H1 (cell line): Measurements from ENCODE around the gene MAD2L2. TPM values are rescaled to one million over a fixed set of nuclear protein-coding genes. Genes with fewer than 3 reads are reported as not detected.

Source experiments
- CTCF ChIA-PET: fragments of 300-600 bp; sonication (Branson Sonifier 250); formaldehyde crosslinking; loops from one replicate; lab custom pipeline; 2021; ENCODE audit not compliant: partially characterized antibody; lab: Charles Lee
- POLR2A ChIA-PET: fragments of 300-600 bp; sonication (Branson Sonifier 250); formaldehyde crosslinking; loops from one replicate; lab custom pipeline; 2021; ENCODE audit warnings: inconsistent platforms; ENCODE audit not compliant: partially characterized antibody; lab: Charles Lee
- DNase-seq, 2 experiments: peaks; one replicate each; pipeline versions ENCODE4 v3.0.0 to v3.0.0-alpha.2; 2010 to 2022; ENCODE audit warnings: low spot score in 2 of 2, low read depth in 1 of 2, mixed read lengths in 1 of 2
- FAIRE-seq: peaks from 2 replicates; lab custom pipeline; 2011; peaks lifted over from hg19 to GRCh38; lab: Jason Lieb, UNC
- H2AFZ ChIP-seq: 2 replicates; pipeline ENCODE4 v1.8.1; 2012; ENCODE audit warnings: low read length, inconsistent platforms
- H2AK5ac ChIP-seq: 2 replicates; pipeline ENCODE4 v1.6.1; 2013; ENCODE audit warnings: low read depth, low read length
- H2BK120ac ChIP-seq: replicated peaks from 2 replicates; pipeline ENCODE3; 2013; ENCODE audit warnings: low read depth, low read length, inconsistent platforms
- H2BK12ac ChIP-seq: 2 replicates; pipeline ENCODE4 v1.6.1; 2013; ENCODE audit warnings: low read depth, low read length
- H2BK15ac ChIP-seq: 2 replicates; pipeline ENCODE4 v1.6.1; 2013; ENCODE audit warnings: low read length
- H2BK20ac ChIP-seq: 2 replicates; pipeline ENCODE4 v1.6.1; 2013; ENCODE audit warnings: low read length
- H2BK5ac ChIP-seq: 2 replicates; pipeline ENCODE4 v1.6.1; 2013; ENCODE audit warnings: low read depth, low read length
- H3K14ac ChIP-seq: 2 replicates; pipeline ENCODE4 v1.6.1; 2013; ENCODE audit warnings: inconsistent platforms; ENCODE audit not compliant: insufficient read length
- H3K18ac ChIP-seq: 2 replicates; pipeline ENCODE4 v1.6.1; 2013; ENCODE audit warnings: low read length; ENCODE audit errors: extremely low read depth
- H3K23ac ChIP-seq: 2 replicates; pipeline ENCODE4 v1.6.1; 2013; ENCODE audit warnings: inconsistent platforms; ENCODE audit not compliant: insufficient read length
- H3K23me2 ChIP-seq: 2 replicates; pipeline ENCODE4 v1.6.1; 2013; ENCODE audit warnings: low read depth, low read length
- H3K27ac ChIP-seq: 2 replicates; pipeline ENCODE4 v1.6.1; 2011; ENCODE audit warnings: low read depth, low read length, inconsistent platforms
- H3K27me3 ChIP-seq, 4 experiments: replicated peaks in 1 of 4; 1 replicate in 1 of 4; 2 replicates in 3 of 4; pipeline versions ENCODE4 v1.6.1 to v1.8.1; 2011 to 2013; ENCODE audit warnings: low read length in 3 of 4, mild to moderate bottlenecking in 3 of 4, inconsistent platforms in 2 of 4, mixed read lengths in 2 of 4, moderate library complexity in 1 of 4; ENCODE audit not compliant: control insufficient read depth in 3 of 4, insufficient read depth in 3 of 4; ENCODE audit errors: extremely low read depth in 1 of 4
- H3K36me3 ChIP-seq, 4 experiments: 2 replicates each; pipeline versions ENCODE4 v1.6.1 to v1.8.1; 2011 to 2013; ENCODE audit warnings: mild to moderate bottlenecking in 4 of 4, low read length in 3 of 4, moderate library complexity in 2 of 4, control low read depth in 1 of 4, inconsistent platforms in 1 of 4; ENCODE audit not compliant: insufficient read depth in 4 of 4, control insufficient read depth in 2 of 4
- H3K4ac ChIP-seq: replicated peaks from 2 replicates; pipeline ENCODE3; 2013; ENCODE audit warnings: low read length, low read depth, mixed read lengths, inconsistent platforms; ENCODE audit not compliant: insufficient read length
- H3K4me1 ChIP-seq, 4 experiments: replicated peaks in 1 of 4; 1 replicate in 1 of 4; 2 replicates in 3 of 4; pipeline versions ENCODE4 v1.6.1 to v1.8.1; 2011 to 2013; ENCODE audit warnings: low read length in 3 of 4, inconsistent platforms in 2 of 4, mixed read lengths in 1 of 4; ENCODE audit not compliant: insufficient read depth in 4 of 4, control insufficient read depth in 3 of 4
- H3K4me2 ChIP-seq, 2 experiments: 2 replicates each; pipeline versions ENCODE4 v1.6.1 to v1.8.1; 2011 to 2013; ENCODE audit warnings: low read depth in 2 of 2, low read length in 2 of 2, control low read depth in 1 of 2, inconsistent platforms in 1 of 2, mild to moderate bottlenecking in 1 of 2; ENCODE audit not compliant: insufficient read depth in 1 of 2
- H3K4me3 ChIP-seq, 4 experiments: fragments of 200-600, 300-600 bp in 1 of 4; sonication (generic), shearing (Covaris generic), sonication (Bioruptor Twin) in 1 of 4; 2 replicates each; pipeline versions ENCODE4 v1.5.1 to v1.8.1; 2011 to 2016; ENCODE audit warnings: low read length in 4 of 4, low read depth in 3 of 4, control low read depth in 2 of 4, inconsistent platforms in 2 of 4, mild to moderate bottlenecking in 2 of 4, mixed read lengths in 1 of 4, moderate library complexity in 1 of 4; ENCODE audit not compliant: insufficient read depth in 2 of 4; ENCODE audit errors: extremely low read depth in 1 of 4
- H3K56ac ChIP-seq: replicated peaks from 2 replicates; pipeline ENCODE3; 2013; ENCODE audit warnings: low read depth, mild to moderate bottlenecking, mixed read lengths, low read length, inconsistent platforms; ENCODE audit not compliant: insufficient read length
- H3K79me1 ChIP-seq: 2 replicates; pipeline ENCODE4 v1.6.1; 2013; ENCODE audit warnings: low read depth, low read length, control low read depth
- H3K79me2 ChIP-seq, 2 experiments: 2 replicates each; pipeline versions ENCODE4 v1.6.1 to v1.8.1; 2012 to 2013; ENCODE audit warnings: low read length in 2 of 2, mild to moderate bottlenecking in 2 of 2, inconsistent platforms in 1 of 2; ENCODE audit not compliant: insufficient read depth in 2 of 2, control insufficient read depth in 1 of 2
- H3K9ac ChIP-seq, 4 experiments: replicated peaks in 1 of 4; 1 replicate in 1 of 4; 2 replicates in 3 of 4; pipeline versions ENCODE4 v1.6.1 to v1.8.1; 2011 to 2013; ENCODE audit warnings: low read depth in 3 of 4, low read length in 3 of 4, control low read depth in 2 of 4, mild to moderate bottlenecking in 2 of 4, moderate library complexity in 2 of 4, inconsistent platforms in 1 of 4; ENCODE audit errors: extremely low read depth in 1 of 4
- H3K9me3 ChIP-seq, 2 experiments: 2 replicates each; pipeline versions ENCODE4 v1.6.1 to v1.8.1; 2012 to 2013; ENCODE audit warnings: mild to moderate bottlenecking in 2 of 2, moderate library complexity in 2 of 2, control low read depth in 1 of 2, inconsistent platforms in 1 of 2, low read depth in 1 of 2, low read length in 1 of 2, mixed read lengths in 1 of 2; ENCODE audit not compliant: insufficient read depth in 2 of 2
- H4K20me1 ChIP-seq, 2 experiments: replicated peaks in 1 of 2; 2 replicates each; pipeline versions ENCODE3 to v1.8.1; 2011 to 2013; ENCODE audit warnings: inconsistent platforms in 2 of 2, low read length in 2 of 2, mild to moderate bottlenecking in 1 of 2; ENCODE audit not compliant: insufficient read depth in 2 of 2, control insufficient read depth in 1 of 2
- H4K5ac ChIP-seq: 2 replicates; pipeline ENCODE4 v1.6.1; 2013; ENCODE audit warnings: low read length, low read depth, mixed read lengths, inconsistent platforms; ENCODE audit not compliant: insufficient read length
- H4K8ac ChIP-seq: 2 replicates; pipeline ENCODE4 v1.8.0; 2013; ENCODE audit warnings: mild to moderate bottlenecking, moderate library complexity, low read length, inconsistent platforms; ENCODE audit not compliant: insufficient read depth; ENCODE audit errors: extremely low read depth
- H4K91ac ChIP-seq: replicated peaks from 2 replicates; pipeline ENCODE3; 2013; ENCODE audit warnings: low read length, mixed read lengths, inconsistent platforms; ENCODE audit not compliant: insufficient read length
- ASH2L ChIP-seq: fragments of 200-600, 300-600 bp; sonication (generic); IDR thresholded peaks from one replicate; pipeline ENCODE4 v1.7.1; 2017; ENCODE audit warnings: low read length
- BRCA1 ChIP-seq: IDR thresholded peaks from 2 replicates; pipeline ENCODE4 v1.6.1; 2012; ENCODE audit warnings: low read depth, low read length, improper control_type of control experiment
- EGR1 ChIP-seq: IDR thresholded peaks from 2 replicates; pipeline ENCODE4 v1.6.1; 2011; ENCODE audit warnings: low read depth, low read length, borderline replicate concordance
- HDAC6 ChIP-seq: IDR thresholded peaks from one replicate; pipeline ENCODE4 v1.7.1; 2012; ENCODE audit warnings: low read depth, mild to moderate bottlenecking, inconsistent platforms, low read length, moderate library complexity
- JUN ChIP-seq: IDR thresholded peaks from 2 replicates; pipeline ENCODE4 v1.6.1; 2011; ENCODE audit warnings: low read depth, mild to moderate bottlenecking, improper control_type of control experiment, low read length
- KDM1A ChIP-seq: fragments of 200-600, 300-600 bp; sonication (generic); IDR thresholded peaks from 2 replicates; pipeline ENCODE4 v1.7.1; 2016; ENCODE audit warnings: mild to moderate bottlenecking, low read length, borderline replicate concordance
- KDM4A ChIP-seq: IDR thresholded peaks from one replicate; pipeline ENCODE4 v1.7.1; 2012; ENCODE audit warnings: low read depth, mild to moderate bottlenecking, moderate library complexity, low read length, inconsistent platforms; ENCODE audit not compliant: severe bottlenecking
- NRF1 ChIP-seq: IDR thresholded peaks from 2 replicates; pipeline ENCODE4 v1.6.1; 2011; ENCODE audit warnings: mild to moderate bottlenecking, low read depth, low read length, improper control_type of control experiment
- POLR2AphosphoS5 ChIP-seq: IDR thresholded peaks from 2 replicates; pipeline ENCODE4 v1.6.1; 2011; ENCODE audit warnings: low read depth, low read length
- SP1 ChIP-seq: IDR thresholded peaks from 2 replicates; pipeline ENCODE4 v1.6.1; 2011; ENCODE audit warnings: low read depth, low read length
- TAF7 ChIP-seq: optimal IDR thresholded peaks from 2 replicates; pipeline ENCODE3; 2011; ENCODE audit warnings: low read depth, mild to moderate bottlenecking, inconsistent platforms, low read length, moderate library complexity, borderline replicate concordance
- TCF12 ChIP-seq: IDR thresholded peaks from 2 replicates; pipeline ENCODE4 v1.6.1; 2011; ENCODE audit warnings: low read depth, mild to moderate bottlenecking, low read length
- YY1 ChIP-seq: IDR thresholded peaks from 2 replicates; pipeline ENCODE4 v1.6.1; 2011; ENCODE audit warnings: low read depth, mild to moderate bottlenecking, low read length
- WGBS, 2 experiments: shearing (Covaris generic) in 1 of 2; methylation state at CpG; one replicate each; pipeline versions ENCODE4 v1.1.6 to v1.1.7; 2013 to 2015; ENCODE audit warnings: low lambda C conversion rate in 2 of 2, mixed read lengths in 2 of 2, inconsistent platforms in 1 of 2, low coverage in 1 of 2, missing lambda C conversion rate in 1 of 2; ENCODE audit not compliant: insufficient replicate concordance in 2 of 2, insufficient coverage in 1 of 2, insufficient read length in 1 of 2; ENCODE audit errors: extremely low coverage in 1 of 2, missing lambda C conversion rate in 1 of 2; 5-methylcytosine and 5-hydroxymethylcytosine counted together
- polyA plus RNA-seq, 7 experiments: library from polyadenylated mRNA; depleted of rRNA in 3 of 7; stranded (reverse) in 5 of 7; unstranded in 2 of 7; fragments of >200 nt in 5 of 7; fragments of 200-250 nt in 2 of 7; gene quantifications; 1 replicate in 5 of 7; 2 replicates in 1 of 7; 4 replicates in 1 of 7; pipeline versions ENCODE4 v1.2.1 to v1.2.3, GENCODE V29; 2011 to 2013; ENCODE audit warnings: missing spikeins in 2 of 7, mixed read lengths in 2 of 7
- total RNA-seq: library from RNA; stranded (reverse); fragmentation: NEBNext Ultra II Directional; extraction: Animal tissue kit (Norgen Biotek cat#: 25700); gene quantifications from 2 replicates; pipeline ENCODE4 v1.2.1, GENCODE V29; 2021

The MAD2L2 gene
- total and polyA plus RNA-seq, 2 of the 8 experiments (the other 6 are each of a cell fraction or from before 2014, with no cell fraction given), result 310 to 469 TPM

- no peak overlapping the region; the same call in 1 of the 2 replicates for H2BK20ac ChIP-seq
- ChIA-PET POLR2A (interaction anchor here (0.6 to 6.2 kb wide), 9 partner anchors 8 to 100 kb away, joined by 3 to 61 read pairs (median 6); partner anchors contain the start of genes FBXO6 and MAD2L2), CTCF (interaction anchor here (0.6 to 4.4 kb wide), 18 partner anchors 8 to 510 kb away, joined by 3 to 25 read pairs (median 4); partner anchors contain the start of genes C1orf167, DISP3 and FBXO6)
- peaks cover 0 to 7% of the 10 kb centered on the region in 2 experiments; a peak in 1 of 4 replicates for H3K79me2 ChIP-seq
- no peak overlapping the region for H3K27ac ChIP-seq
- H2AK5ac ChIP-seq, result 0 out of 2 replicates have a peak overlapping the region, but pooled peaks have one; percentile 7
- no peak overlapping the region for H3K4ac ChIP-seq
- H2BK5ac ChIP-seq, result no peak overlapping the region
- peak overlapping the region; percentile 18; the same call in 1 of the 2 replicates for H2BK12ac ChIP-seq
- peaks cover 0 to 6% (median 2%) of the 10 kb centered on the region in 4 experiments; a peak in 3 of 8 replicates for H3K36me3 ChIP-seq
- H3K23me2 ChIP-seq, result peaks cover 10% of the 10 kb centered on the region; the same call in 1 of the 2 replicates
- H4K91ac ChIP-seq, result no peak overlapping the region
- H3K4me2 ChIP-seq, result peak overlapping the region; percentile 76 to 95
- no peak overlapping the region for H2AFZ ChIP-seq
- no peak overlapping the region for H3K18ac ChIP-seq
- DNase-seq, result peak in 1 of 2 experiments; percentile 42
- H2BK15ac ChIP-seq, result 0 out of 2 replicates have a peak overlapping the region, but pooled peaks have one; percentile 3
- peaks cover 3% of the 10 kb centered on the region for H3K79me1 ChIP-seq
- H3K9ac ChIP-seq, result no peak overlapping the region
- no peak overlapping the region for H4K5ac ChIP-seq
- H3K4me3 ChIP-seq, result peak overlapping the region in 1 of 4 experiments; percentile 76; a peak in 2 of 8 replicates
- H3K4me1 ChIP-seq, result peaks cover 6 to 41% (median 36%) of the 10 kb centered on the region in 4 experiments
- no peak overlapping the region for H3K14ac ChIP-seq
- peaks cover 0 to 4% (median 2%) of the 10 kb centered on the region in 4 experiments; a peak in 2 of 7 replicates for H3K27me3 ChIP-seq
- H3K56ac ChIP-seq, result no peak overlapping the region
- H3K9me3 ChIP-seq, result no peaks in the 10 kb centered on the region
- FAIRE-seq, result no peak
- H2BK120ac ChIP-seq, result no peak overlapping the region
- H3K23ac ChIP-seq, result no peak overlapping the region
- H4K8ac ChIP-seq, result no peak overlapping the region
- WGBS, 2 experiments, result 93% methylated on average over 8 of the region's 11 CpGs; no CpG with 5 or more reads in 1 of the 2 experiments
- peaks cover 3 to 15% of the 10 kb centered on the region in 2 experiments for H4K20me1 ChIP-seq
- TF ChIP-seq BRCA1 (no peak), HDAC6 (no peak), SP1 (no peak), EGR1 (no peak), ASH2L (no peak), YY1 (no peak), POLR2AphosphoS5 (no peak), KDM4A (no peak), KDM1A (no peak), NRF1 (no peak), TCF12 (no peak), JUN (no peak), TAF7 (no peak)
These were observed 28.7 kb downstream of the MAD2L2 start for GRCh38 chr1:11652203-11652780.
